OCI-LY3 (cell line): Measurements from ENCODE around the gene ZMYND10.

ENCODE experiments used
- EZH2phosphoT487 ChIP-seq: fragments of 200-600 bp; shearing (Covaris generic); IDR thresholded peaks from 2 replicates; pipeline ENCODE4 v1.6.1; 2018; ENCODE audit warnings: antibody characterized with exemption, mixed run types, low read depth
- TF ChIP-seq, protein P1 (sequence below): fragments of 200-600, 300-600 bp; sonication (generic); IDR thresholded peaks from 2 replicates; pipeline ENCODE4 v1.5.1; 2014; ENCODE audit warnings: antibody characterized with exemption, low read length, low read depth

DNA sequence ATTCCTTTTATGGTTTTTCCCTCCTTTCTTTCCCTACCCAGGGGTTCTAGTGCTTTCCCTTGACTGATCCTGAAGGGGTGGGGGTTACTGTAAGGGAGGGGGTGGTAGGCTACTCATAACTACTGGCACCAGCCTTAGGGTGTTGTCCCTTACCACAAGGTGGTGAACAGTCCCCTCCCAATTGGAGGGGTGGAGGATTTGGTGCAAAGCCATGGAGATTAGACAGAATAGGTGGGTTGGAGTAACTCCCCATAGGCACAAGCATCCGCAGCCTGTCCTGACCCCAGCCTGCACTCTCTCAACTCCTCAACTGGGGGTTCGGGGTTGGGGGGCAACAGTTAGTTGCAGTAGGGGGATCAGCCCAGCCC is 20.4 kb downstream of the ZMYND10 start:
- TF ChIP-seq, protein P1, sequence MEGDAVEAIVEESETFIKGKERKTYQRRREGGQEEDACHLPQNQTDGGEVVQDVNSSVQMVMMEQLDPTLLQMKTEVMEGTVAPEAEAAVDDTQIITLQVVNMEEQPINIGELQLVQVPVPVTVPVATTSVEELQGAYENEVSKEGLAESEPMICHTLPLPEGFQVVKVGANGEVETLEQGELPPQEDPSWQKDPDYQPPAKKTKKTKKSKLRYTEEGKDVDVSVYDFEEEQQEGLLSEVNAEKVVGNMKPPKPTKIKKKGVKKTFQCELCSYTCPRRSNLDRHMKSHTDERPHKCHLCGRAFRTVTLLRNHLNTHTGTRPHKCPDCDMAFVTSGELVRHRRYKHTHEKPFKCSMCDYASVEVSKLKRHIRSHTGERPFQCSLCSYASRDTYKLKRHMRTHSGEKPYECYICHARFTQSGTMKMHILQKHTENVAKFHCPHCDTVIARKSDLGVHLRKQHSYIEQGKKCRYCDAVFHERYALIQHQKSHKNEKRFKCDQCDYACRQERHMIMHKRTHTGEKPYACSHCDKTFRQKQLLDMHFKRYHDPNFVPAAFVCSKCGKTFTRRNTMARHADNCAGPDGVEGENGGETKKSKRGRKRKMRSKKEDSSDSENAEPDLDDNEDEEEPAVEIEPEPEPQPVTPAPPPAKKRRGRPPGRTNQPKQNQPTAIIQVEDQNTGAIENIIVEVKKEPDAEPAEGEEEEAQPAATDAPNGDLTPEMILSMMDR = no peak
- TF ChIP-seq EZH2phosphoT487 = no peak
